ENCODE data around the gene DNAL4.
A peak's percentile ranks its signal among the peaks of the same experiment; 100 is the strongest.

Gene DNAL4

GRCh38 chr22:38784035-38784434 is 9.9 kb downstream of the DNAL4 start:
- no peak for DNase-seq

GRCh38 chr22:38783095-38783615 is 10.8 kb downstream of the DNAL4 start:
- no peak for DNase-seq

GRCh38 chr22:38782402-38783094 is 11.4 kb downstream of the DNAL4 start:
- no peak for DNase-seq

GRCh38 chr22:38781033-38781432 is 12.9 kb downstream of the DNAL4 start:
- no peak for DNase-seq

DNA sequence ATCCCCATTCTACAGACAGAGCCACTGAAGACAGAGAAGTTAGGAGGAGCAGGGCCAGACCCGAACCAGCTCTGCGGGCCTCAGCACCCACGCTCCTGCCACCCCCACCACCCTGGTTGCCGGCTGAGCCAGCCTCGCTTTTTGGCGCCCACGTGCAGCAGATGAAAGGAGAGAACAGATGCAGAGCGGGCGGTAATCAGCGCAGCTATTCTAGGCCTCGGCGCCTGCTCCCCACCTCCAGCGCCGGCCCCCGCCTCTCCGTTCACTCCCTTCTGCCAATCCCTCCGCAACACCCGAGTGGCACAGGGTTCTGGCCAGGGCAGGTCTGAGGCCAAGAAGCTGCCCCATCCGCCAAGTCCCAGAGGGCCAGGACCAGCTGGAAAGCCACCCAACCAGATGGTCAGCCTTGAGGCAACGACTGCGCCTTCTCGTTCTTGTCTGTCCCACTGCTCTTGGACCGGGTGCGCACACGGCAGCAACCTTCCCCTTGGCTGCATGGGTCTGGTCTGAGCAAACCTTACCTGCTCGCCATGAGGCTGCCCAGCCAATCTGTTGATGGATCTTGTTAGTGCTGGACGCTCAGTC is 16.8 kb downstream of the DNAL4 start:
- no peak for DNase-seq

DNA sequence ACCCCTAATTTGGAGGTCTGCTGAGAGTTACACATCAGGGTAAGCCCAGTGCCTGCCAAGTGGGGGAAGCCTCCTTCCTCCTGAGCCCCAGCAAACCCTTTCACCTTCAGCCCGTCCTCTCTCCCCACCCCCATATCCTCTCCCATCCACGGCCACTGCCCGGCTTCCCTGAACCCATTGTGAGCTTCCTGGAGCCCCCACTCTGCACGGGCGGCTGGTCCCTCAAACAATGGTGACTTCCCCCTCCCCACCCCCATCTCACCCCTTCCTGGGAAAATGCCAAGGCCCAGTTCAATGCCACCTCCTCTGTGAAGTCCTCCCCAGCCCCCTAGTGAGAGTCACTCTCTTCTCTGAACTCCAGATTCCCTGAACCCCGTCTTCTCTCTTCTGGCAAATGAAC is 17.9 kb downstream of the DNAL4 start:
- DNase-seq, result no peak

DNA sequence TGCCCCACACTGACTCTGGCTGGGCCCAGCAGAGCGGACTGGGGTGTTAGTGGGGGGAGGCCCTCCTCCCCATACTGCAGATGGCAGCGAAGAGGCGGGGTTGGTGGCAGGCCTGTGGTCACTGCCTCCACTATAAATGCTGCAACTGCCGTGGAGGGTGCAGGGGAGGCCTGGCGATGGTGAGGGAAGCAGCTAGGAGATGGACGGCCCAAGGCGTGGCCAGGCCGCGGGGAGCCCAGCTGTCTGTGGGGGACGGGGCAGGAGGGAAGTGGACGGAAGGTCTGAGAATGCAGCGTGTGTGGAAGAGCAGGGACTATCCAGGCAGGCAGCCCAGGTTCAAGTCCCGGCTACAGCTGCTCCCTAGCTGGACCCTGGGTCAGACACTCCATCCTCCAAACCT is 18.3 kb downstream of the DNAL4 start:
- DNase-seq, result no peak

GRCh38 chr22:38774496-38775166 is 19.3 kb downstream of the DNAL4 start:
- no peak for DNase-seq

DNA sequence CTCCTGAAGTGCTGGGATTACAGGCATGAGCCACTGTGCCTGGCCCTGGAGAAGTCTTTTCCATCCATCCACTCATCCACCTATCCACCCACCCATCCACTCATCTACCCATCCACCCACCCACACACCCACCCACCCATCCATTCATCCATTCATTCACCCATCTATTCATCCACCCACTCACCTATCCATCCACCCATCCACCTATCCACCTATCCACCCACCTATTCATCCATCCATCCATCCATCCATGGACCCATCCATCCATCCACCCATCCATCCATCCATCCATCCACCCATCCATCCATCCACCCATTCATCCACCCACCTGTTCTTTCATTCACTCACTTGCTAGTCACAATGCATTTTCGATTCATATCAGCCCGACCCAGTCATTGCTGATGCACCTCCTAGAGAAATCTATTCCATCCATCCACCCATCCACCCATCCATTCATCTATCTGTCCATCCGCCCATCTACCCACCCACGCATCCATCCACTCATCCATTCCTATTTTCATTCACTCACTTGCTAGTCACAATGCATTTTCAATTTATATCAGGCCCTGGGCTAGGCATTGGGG is 20.5 kb downstream of the DNAL4 start:
- no peak for DNase-seq

DNA sequence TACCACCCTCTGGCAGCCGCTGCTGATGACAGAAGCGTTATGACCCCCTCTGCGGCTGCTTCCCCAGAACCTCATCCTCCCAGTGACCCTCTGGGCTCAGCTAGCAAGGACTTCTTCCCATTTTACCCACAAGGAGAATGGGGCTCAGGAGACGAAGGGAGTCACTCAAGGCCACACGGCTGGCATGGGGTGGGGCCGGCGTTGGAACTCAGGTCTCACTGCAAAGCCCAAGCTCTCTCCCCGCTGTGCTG is 21.4 kb downstream of the DNAL4 start:
- no peak for DNase-seq

- DNase-seq, result no peak
Measured at GRCh38 chr22:38770257-38770949, 23.5 kb downstream of the DNAL4 start.

DNA sequence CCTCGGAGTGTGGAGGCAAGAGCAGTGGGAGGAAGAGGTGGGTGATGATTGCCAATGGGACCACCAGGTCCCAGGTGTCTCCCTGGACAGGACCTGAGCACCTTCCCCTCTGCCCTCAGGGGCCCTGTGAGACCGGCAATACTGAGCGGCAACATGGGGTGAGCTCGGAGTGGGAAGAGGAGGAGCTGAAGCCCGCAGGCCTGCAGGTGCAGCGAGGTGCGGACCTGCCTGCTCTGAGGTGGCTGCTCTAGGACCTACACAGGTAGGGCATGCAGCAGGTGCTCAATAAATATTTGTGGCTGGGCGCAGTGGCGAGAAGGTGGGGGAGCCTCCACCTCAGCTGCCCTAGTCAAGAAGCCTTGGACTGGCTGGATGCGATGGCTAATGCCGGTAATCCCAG is 25.9 kb downstream of the DNAL4 start:
- DNase-seq, result no peak

DNA sequence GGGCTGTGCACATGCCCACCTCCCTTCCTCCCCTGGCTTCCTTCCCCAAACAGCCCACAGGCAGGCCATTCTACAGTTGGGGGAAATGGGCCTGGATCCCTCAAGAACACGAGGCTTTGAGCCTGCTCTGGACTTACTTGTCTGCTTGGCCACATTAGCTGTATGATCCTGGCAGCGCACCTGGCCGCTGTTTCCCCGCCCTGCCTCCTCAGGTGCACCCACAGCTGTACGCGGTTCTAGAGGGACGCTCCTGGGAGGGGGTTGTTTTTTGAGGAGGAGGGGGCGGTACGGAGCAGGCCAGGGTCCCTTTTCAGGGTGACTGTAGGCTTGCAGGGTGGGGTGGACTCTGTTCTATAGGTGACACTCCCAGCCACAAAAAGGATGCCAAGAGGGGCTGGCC is 26.6 kb downstream of the DNAL4 start:
- no peak for DNase-seq

DNA sequence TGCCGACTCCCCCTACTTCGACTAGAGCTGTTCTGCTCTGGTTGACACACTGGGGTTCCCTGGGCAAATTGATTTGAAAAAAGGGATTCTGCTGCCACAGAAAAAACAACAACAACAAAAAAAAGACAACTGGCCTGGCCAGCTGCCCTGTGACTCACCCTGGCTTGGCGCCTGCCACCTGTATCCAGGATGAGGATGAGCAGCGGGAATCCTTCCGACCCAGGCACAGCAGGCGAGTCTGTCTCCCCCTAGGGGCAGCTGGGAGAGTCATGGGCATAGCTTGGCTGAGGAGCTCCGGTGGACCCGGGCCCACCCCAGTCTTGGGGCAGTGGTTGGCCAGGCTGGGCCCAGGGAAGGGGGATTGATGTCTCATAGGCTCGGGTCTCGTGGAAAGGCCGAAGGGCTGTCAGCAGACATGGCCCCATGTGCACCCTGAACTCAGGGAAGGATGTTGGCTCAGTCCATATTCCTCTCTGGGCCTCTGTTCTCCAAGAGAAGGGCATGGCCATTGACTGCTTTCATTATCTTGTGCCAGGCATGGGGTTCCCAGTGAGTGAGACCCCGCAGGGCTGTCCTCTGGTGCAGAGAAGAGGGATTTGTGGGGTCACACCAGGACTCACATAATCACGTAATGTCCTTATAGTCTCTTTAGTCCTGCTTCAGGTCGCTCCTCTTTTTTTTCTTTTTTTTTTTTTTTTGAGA is 27.7 kb downstream of the DNAL4 start:
- DNase-seq, result peak; percentile 20 to 61

DNA sequence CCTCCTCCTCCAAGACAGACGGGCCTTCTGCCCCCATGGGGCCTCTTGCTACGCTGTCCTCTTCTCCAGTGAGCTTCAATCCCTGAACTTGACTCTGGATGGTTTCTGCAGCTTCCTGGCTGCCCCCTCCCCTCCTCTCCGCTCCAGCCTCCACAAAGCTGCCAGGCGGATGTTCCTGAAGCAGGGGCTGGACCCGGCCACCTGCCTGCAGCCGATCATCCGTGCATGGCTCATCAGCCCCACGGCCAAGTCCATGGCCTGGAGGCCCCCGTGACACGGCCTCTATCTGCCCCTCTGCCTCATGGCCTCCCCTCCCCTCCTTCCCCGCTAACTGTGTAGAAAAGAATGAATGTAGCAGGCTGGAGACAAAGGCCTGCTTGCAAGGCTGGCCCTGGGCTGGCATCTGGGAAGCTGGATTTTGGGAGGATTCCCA is 31.4 kb downstream of the DNAL4 start:
- DNase-seq, result no peak

GRCh38 chr22:38761202-38762162 is 32.5 kb downstream of the DNAL4 start:
- no peak for DNase-seq

GRCh38 chr22:38760477-38761201 is 33.3 kb downstream of the DNAL4 start:
- peak in 1 of 2 experiments; percentile 18 for DNase-seq

DNA sequence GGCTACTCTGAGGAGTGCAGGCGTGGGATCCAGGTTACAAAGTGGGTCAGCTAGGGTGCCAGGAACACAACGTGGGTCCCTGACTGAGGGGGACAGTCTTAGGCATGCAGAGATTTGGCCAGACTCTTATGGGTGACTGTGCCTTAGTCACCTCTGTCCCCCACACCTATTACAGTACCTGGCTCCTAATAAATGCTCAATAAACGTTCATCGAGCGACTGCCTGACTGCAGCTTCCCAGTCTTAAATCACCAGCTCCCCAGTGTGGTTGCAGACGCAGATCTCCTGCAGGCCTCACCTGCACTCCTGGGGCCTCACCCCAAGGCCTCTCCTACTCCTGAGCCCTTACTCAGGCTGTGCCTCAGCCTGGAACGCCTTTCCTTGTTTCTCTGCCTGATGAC is 34.9 kb downstream of the DNAL4 start:
- DNase-seq, result no peak

DNA sequence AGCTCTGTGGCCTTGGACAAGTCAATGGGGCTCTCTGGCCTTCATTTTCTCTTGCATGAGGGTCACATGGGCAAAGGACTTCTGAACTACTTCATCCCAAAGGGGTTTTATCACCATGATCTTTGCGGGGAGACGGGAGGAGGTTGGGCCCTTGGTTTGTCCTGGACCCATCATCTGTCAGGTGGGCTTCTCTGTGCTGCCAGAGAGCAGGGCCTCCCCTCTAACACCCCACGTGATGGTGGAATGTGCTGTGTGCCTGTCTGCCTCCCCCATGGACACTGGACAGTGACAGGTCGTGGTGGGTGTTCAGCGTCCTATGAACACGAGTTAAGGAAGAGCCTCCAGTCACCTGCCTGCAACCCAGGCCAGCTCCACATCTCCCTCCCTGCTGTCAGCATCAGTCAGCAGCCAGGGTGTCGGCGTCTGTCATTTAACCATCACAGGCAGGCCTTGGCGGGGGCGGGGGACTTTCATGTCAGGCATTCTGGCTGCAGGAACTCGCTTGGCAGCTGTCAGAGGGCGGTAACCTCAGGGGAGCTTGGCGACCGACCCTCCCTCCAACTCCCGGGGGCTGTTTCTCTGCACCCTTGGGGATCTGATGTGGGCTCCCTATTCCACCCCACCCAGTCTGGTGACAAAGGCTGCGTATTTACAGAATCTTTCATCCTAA is 35.5 kb downstream of the DNAL4 start:
- no peak for DNase-seq

GRCh38 chr22:38757464-38757757 is 36.5 kb downstream of the DNAL4 start:
- no peak for DNase-seq

Measured in NCI-H526 (cell line).